Trophoblast cell (in vitro differentiated cells and primary cell): ENCODE results near the gene DDI2.

Source experiments
- DNase-seq, 2 donors: peaks; one replicate each; pipeline ENCODE4 v3.0.0-alpha.2; 2016
- H2AFZ ChIP-seq: 2 replicates; pipeline ENCODE4 v1.6.1; 2013; ENCODE audit warnings: low read length, moderate library complexity, mild to moderate bottlenecking; ENCODE audit not compliant: insufficient read depth, poor library complexity
- H2AK5ac ChIP-seq: 2 replicates; pipeline ENCODE4 v1.6.1; 2013; ENCODE audit warnings: mild to moderate bottlenecking, low read length
- H2BK120ac ChIP-seq: 2 replicates; pipeline ENCODE4 v1.6.1; 2013; ENCODE audit warnings: low read length, mild to moderate bottlenecking, moderate library complexity; ENCODE audit not compliant: insufficient read depth, poor library complexity
- H2BK12ac ChIP-seq: 2 replicates; pipeline ENCODE4 v1.6.1; 2013; ENCODE audit warnings: mild to moderate bottlenecking, low read length, moderate library complexity
- H2BK5ac ChIP-seq: 2 replicates; pipeline ENCODE4 v1.6.1; 2013; ENCODE audit warnings: low read length, low read depth, moderate library complexity, mild to moderate bottlenecking; ENCODE audit not compliant: poor library complexity
- H3K14ac ChIP-seq: 2 replicates; pipeline ENCODE4 v1.6.1; 2013; ENCODE audit warnings: mild to moderate bottlenecking, low read length
- H3K18ac ChIP-seq: 2 replicates; pipeline ENCODE4 v1.6.1; 2013; ENCODE audit warnings: mild to moderate bottlenecking, low read length
- H3K23ac ChIP-seq: 2 replicates; pipeline ENCODE4 v1.6.1; 2013; ENCODE audit warnings: low read length
- H3K27ac ChIP-seq: 2 replicates; pipeline ENCODE4 v1.5.1; 2013; ENCODE audit warnings: low read depth, mild to moderate bottlenecking, inconsistent platforms, low read length, moderate library complexity
- H3K27me3 ChIP-seq: 2 replicates; pipeline ENCODE4 v1.6.1; 2013; ENCODE audit warnings: inconsistent platforms, mild to moderate bottlenecking, low read length, moderate library complexity; ENCODE audit not compliant: insufficient read depth
- H3K36me3 ChIP-seq, 2 experiments: 1 replicate in 1 of 2; 2 replicates in 1 of 2; pipeline ENCODE4 v1.6.1; 2013; ENCODE audit warnings: low read length in 2 of 2, mild to moderate bottlenecking in 2 of 2, moderate library complexity in 1 of 2; ENCODE audit not compliant: insufficient read depth in 2 of 2, control insufficient read depth in 1 of 2
- H3K4ac ChIP-seq: 2 replicates; pipeline ENCODE4 v1.6.1; 2013; ENCODE audit warnings: low read depth, mild to moderate bottlenecking, low read length, moderate library complexity
- H3K4me1 ChIP-seq, 2 experiments: 1 replicate in 1 of 2; 2 replicates in 1 of 2; pipeline ENCODE4 v1.6.1; 2013; ENCODE audit warnings: low read length in 2 of 2, mild to moderate bottlenecking in 2 of 2, moderate library complexity in 1 of 2; ENCODE audit not compliant: insufficient read depth in 2 of 2, control insufficient read depth in 1 of 2
- H3K4me2 ChIP-seq: 2 replicates; pipeline ENCODE4 v1.6.1; 2013; ENCODE audit warnings: inconsistent platforms, mild to moderate bottlenecking, low read length, moderate library complexity
- H3K4me3 ChIP-seq: 2 replicates; pipeline ENCODE4 v1.5.1; 2013; ENCODE audit warnings: mild to moderate bottlenecking, low read depth, low read length, inconsistent platforms
- H3K79me1 ChIP-seq: one replicate; pipeline ENCODE4 v1.6.1; 2013; ENCODE audit warnings: low read length
- H3K79me2 ChIP-seq: 2 replicates; pipeline ENCODE4 v1.6.1; 2013; ENCODE audit warnings: low read length, mild to moderate bottlenecking; ENCODE audit not compliant: control insufficient read depth, insufficient read depth, poor library complexity
- H3K9ac ChIP-seq: 2 replicates; pipeline ENCODE4 v1.6.1; 2013; ENCODE audit warnings: mild to moderate bottlenecking, low read length
- H3K9me3 ChIP-seq: 2 replicates; pipeline ENCODE4 v1.6.1; 2013; ENCODE audit warnings: low read depth, mild to moderate bottlenecking, control low read depth, inconsistent platforms, low read length; ENCODE audit not compliant: insufficient read depth
- H4K12ac ChIP-seq: 2 replicates; pipeline ENCODE4 v1.6.1; 2013; ENCODE audit warnings: low read depth, mild to moderate bottlenecking, low read length, moderate library complexity
- H4K8ac ChIP-seq: 2 replicates; pipeline ENCODE4 v1.6.1; 2013; ENCODE audit warnings: low read depth, mild to moderate bottlenecking, low read length, moderate library complexity
- H4K91ac ChIP-seq: one replicate; pipeline ENCODE4 v1.6.1; 2013; ENCODE audit warnings: low read depth, mild to moderate bottlenecking, low read length, moderate library complexity
- WGBS: extraction: QIAGEN DNeasy Blood & Tissue Kit; methylation state at CpG from one replicate; pipeline ENCODE4 v1.1.7; 2013; ENCODE audit warnings: missing lambda C conversion rate; ENCODE audit not compliant: insufficient read length, insufficient coverage; ENCODE audit errors: extremely low coverage; 5-methylcytosine and 5-hydroxymethylcytosine counted together

Gene DDI2

DNA sequence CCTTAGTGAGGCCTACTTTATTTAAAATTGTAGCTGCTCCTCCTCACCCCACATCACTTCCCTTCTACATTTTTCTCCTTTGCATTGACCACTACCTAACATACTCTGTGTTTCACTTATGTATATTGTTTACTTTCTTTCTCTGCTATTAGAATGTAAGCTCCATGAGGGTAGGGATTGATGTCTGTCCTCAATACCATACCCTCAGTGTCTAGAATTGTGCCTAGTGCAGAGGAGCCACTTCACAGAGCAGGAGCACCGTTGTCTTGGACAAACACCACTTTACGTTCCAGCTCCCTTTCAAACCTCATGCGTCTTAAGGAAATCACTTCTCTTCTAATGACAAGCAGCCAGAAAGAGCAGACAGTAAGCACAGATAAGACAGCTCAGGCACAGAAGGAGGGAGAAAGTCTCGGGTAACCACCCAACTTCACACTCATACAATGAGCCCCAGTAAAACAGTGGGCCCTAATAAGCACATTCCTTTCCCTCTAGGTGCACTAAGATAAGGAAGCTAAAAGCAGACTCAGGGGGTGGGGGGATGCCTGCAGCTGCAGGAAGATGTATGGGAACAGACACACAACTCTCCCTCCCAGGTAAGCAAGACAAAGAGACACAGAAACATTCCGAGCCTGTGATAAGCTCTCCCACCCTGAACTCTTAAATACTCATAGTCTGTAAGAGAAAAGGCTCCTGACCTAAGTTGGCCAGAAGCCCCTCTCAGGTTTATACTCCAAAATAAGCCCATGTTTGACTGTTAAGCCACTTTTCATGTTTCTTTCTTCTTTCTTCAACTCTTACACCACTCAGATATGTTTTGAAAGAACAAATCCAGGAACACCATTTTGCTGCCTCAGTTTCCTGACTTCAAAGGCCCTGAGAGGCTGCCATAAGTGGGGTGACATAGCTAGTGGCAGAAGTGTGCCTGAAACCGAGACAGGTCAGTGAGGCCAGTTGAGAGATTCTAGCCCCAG is 59.7 kb downstream of the DDI2 start:
- Histone ChIP-seq H3K9me3 (peaks cover 4% of the 10 kb centered on the region), H3K9ac (no peak overlapping the region), H3K79me2 (no peaks in the 10 kb centered on the region), H3K27ac (peak overlapping the region; percentile 34), H2AFZ (no peak overlapping the region), H2BK5ac (no peak overlapping the region), H4K91ac (no peak overlapping the region), H3K14ac (no peak overlapping the region), H3K79me1 (peaks cover 2% of the 10 kb centered on the region), H3K4me3 (no peak overlapping the region), H3K4me1 (peaks cover 6 to 13% of the 10 kb centered on the region in 2 experiments), H3K36me3 (no peaks in the 10 kb centered on the region), H3K23ac (no peak overlapping the region), H3K27me3 (no peaks in the 10 kb centered on the region), H4K8ac (no peak overlapping the region), H2BK120ac (no peak overlapping the region), H2BK12ac (peak overlapping the region; percentile 52), H3K4me2 (no peak overlapping the region), H3K18ac (no peak overlapping the region), H3K4ac (no peak overlapping the region), H4K12ac (no peak overlapping the region), H2AK5ac (no peak overlapping the region)
- WGBS: no CpG with 5 or more reads among the region's 6 CpGs
- no peak for DNase-seq

DNA sequence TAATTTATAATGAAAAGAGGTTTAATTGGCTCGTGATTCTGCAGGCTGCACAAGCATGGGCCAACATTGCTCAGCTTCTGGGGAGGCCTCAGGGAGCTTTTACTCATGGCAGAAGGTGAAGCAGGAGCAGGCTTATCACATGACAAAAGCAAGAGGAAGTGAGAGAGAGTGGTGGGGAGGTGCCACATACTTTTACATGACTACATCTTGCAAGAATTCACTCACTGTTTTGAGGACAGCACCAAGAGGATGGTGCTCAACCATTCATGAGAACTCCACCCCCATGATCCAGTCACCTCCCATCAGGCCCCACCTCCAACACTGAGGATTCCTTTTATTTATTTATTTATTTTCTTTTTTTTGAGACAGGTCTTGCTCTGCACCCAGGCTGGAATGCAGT is 61.3 kb downstream of the DDI2 start:
- H3K4me3 ChIP-seq: no peak overlapping the region
- peak; percentile 85 to 88 for DNase-seq
- WGBS: no CpG with 5 or more reads among the region's 1 CpG

DNA sequence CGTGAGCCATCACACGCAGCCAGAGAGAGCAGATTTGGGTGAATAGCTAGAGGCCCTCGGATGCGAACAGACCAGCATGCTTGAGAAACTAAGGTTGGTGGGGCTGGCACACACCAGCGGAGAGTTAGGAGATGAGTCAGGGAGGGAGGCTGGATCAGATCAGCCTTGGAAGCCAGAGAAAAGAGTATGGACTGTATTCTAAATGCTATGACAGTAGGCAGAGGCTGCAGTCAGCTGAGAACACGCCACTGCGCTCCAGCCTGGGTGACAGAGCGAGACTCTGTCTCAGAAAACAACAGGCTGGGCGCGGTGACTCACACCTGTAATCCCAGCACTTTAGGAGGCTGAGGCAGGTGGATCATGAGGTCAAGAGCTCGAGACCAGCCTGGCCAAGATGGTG is 62.9 kb downstream of the DDI2 start:
- no peak overlapping the region for H4K12ac ChIP-seq
- no peak overlapping the region for H3K4ac ChIP-seq
- no peak overlapping the region for H4K91ac ChIP-seq
- no peak overlapping the region for H4K8ac ChIP-seq
- H2BK120ac ChIP-seq: no peak overlapping the region
- no peak overlapping the region for H3K4me3 ChIP-seq
- H3K27me3 ChIP-seq: no peaks in the 10 kb centered on the region
- peaks cover 10% of the 10 kb centered on the region for H3K79me2 ChIP-seq
- WGBS: no CpG with 5 or more reads among the region's 11 CpGs
- H3K23ac ChIP-seq: no peak overlapping the region
- peaks cover 4% of the 10 kb centered on the region for H3K9me3 ChIP-seq
- no peak overlapping the region for H2AFZ ChIP-seq
- H2BK12ac ChIP-seq: no peak overlapping the region
- H3K18ac ChIP-seq: no peak overlapping the region
- H3K9ac ChIP-seq: no peak overlapping the region
- H3K27ac ChIP-seq: no peak overlapping the region
- no peak overlapping the region for H3K14ac ChIP-seq
- H3K79me1 ChIP-seq: peaks cover 17% of the 10 kb centered on the region
- no peak overlapping the region for H3K4me2 ChIP-seq
- H2BK5ac ChIP-seq: no peak overlapping the region
- no peak overlapping the region for H2AK5ac ChIP-seq
- peaks cover 16 to 25% of the 10 kb centered on the region in 2 experiments for H3K4me1 ChIP-seq
- H3K36me3 ChIP-seq: no peaks in the 10 kb centered on the region
- DNase-seq: peak; percentile 96 to 97

More for the DNA sequence above, 61.3 kb downstream of the DDI2 start:
- no peak overlapping the region for H2BK12ac ChIP-seq
- H3K14ac ChIP-seq: no peak overlapping the region
- H3K79me2 ChIP-seq: no peaks in the 10 kb centered on the region
- no peak overlapping the region for H4K8ac ChIP-seq
- no peak overlapping the region for H2BK120ac ChIP-seq
- no peaks in the 10 kb centered on the region for H3K36me3 ChIP-seq
- peaks cover 13 to 19% of the 10 kb centered on the region in 2 experiments for H3K4me1 ChIP-seq
- H3K4me2 ChIP-seq: no peak overlapping the region
- H3K9ac ChIP-seq: no peak overlapping the region
- H3K4ac ChIP-seq: no peak overlapping the region
- peaks cover 7% of the 10 kb centered on the region for H3K79me1 ChIP-seq
- H4K12ac ChIP-seq: no peak overlapping the region
- H4K91ac ChIP-seq: no peak overlapping the region
- no peak overlapping the region for H3K27ac ChIP-seq
- no peak overlapping the region for H2AFZ ChIP-seq
- no peak overlapping the region for H3K23ac ChIP-seq
- H2BK5ac ChIP-seq: no peak overlapping the region
- no peak overlapping the region for H2AK5ac ChIP-seq
- peaks cover 4% of the 10 kb centered on the region for H3K9me3 ChIP-seq
- H3K27me3 ChIP-seq: no peaks in the 10 kb centered on the region
- H3K18ac ChIP-seq: no peak overlapping the region

DNA sequence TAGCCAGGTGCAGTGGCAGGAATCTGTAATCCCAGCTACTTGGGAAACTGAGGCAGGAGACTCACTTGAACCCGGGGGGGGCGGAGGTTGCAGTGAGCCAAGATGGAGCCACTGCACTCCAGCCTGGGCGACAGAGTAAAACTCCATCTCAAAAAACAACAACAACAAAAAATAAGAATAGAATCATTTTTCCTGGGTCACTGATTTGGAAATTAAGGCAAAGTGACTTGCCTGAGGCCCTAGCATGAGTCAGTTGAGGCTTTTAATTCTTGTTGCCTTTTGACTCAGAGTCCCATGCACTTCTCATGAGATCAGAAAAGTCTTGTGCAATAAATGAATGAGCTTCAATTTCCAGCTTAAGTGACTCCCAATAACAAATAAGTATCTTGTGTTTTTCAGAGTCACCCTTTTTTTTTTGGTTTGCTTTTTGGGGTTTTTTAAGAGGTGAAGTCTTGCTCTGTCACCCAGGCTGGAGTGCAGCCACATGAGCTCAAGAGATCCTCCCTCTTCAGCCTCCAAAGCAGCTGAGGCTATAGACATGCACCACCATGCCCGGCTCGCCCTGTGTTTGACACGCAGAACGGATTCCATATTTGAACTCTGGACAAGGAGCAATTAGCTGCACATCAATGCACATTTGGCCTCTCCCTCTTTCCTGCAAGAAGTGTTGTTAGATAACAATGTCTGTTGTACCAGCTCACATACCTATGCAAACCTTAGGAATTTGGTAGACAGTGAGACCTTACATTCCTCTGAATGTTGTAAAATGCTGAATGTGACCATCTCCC is 63.5 kb downstream of the DDI2 start:
- Histone ChIP-seq H3K4ac (no peak overlapping the region), H3K23ac (no peak overlapping the region), H3K4me3 (no peak overlapping the region), H2BK5ac (no peak overlapping the region), H2AK5ac (no peak overlapping the region), H3K9ac (no peak overlapping the region), H3K18ac (no peak overlapping the region), H2AFZ (no peak overlapping the region), H4K8ac (no peak overlapping the region), H4K91ac (no peak overlapping the region), H3K4me1 (peaks cover 16 to 25% of the 10 kb centered on the region in 2 experiments), H4K12ac (no peak overlapping the region), H3K27ac (peak overlapping the region; percentile 70), H3K36me3 (no peaks in the 10 kb centered on the region), H3K27me3 (no peaks in the 10 kb centered on the region), H2BK120ac (no peak overlapping the region), H3K14ac (no peak overlapping the region), H2BK12ac (no peak overlapping the region), H3K79me1 (peaks cover 17% of the 10 kb centered on the region), H3K79me2 (peaks cover 10% of the 10 kb centered on the region), H3K9me3 (peaks cover under 1% of the 10 kb centered on the region), H3K4me2 (no peak overlapping the region)
- WGBS: no CpG with 5 or more reads among the region's 7 CpGs
- peak; percentile 89 to 98 for DNase-seq
